DND-41 (cell line): Measurements from ENCODE around the gene CCDC13.

ENCODE experiments used
- ATAC-seq: fragments of 200-7000 bp; cut with Tn5 transposase; 3 replicates; pipeline ENCODE4 v1.9.1; 2021; ENCODE audit warnings: low read depth; ENCODE audit not compliant: insufficient read depth
- DNase-seq: peaks from one replicate; pipeline ENCODE4 v3.0.0-alpha.2; 2020
- H2AFZ ChIP-seq: 2 replicates; pipeline ENCODE4 v1.6.0; 2012; ENCODE audit warnings: low read depth, low read length
- H3K27ac ChIP-seq: 2 replicates; pipeline ENCODE4 v1.5.1; 2012; ENCODE audit warnings: low read length, inconsistent platforms
- H3K27me3 ChIP-seq: fragments of 200-600 bp; sonication (generic); 2 replicates; pipeline ENCODE4 v1.6.0; 2012; ENCODE audit warnings: low read length, mild to moderate bottlenecking, inconsistent platforms; ENCODE audit not compliant: insufficient read depth, poor library complexity
- H3K36me3 ChIP-seq: 2 replicates; pipeline ENCODE4 v1.5.1; 2012; ENCODE audit warnings: low read length, inconsistent platforms; ENCODE audit not compliant: insufficient read depth
- H3K4me1 ChIP-seq: 2 replicates; pipeline ENCODE4 v1.5.1; 2012; ENCODE audit warnings: mild to moderate bottlenecking, low read length; ENCODE audit not compliant: insufficient read depth
- H3K4me2 ChIP-seq: 2 replicates; pipeline ENCODE4 v1.6.0; 2012; ENCODE audit warnings: mild to moderate bottlenecking, moderate library complexity, low read length, inconsistent platforms; ENCODE audit not compliant: insufficient read depth
- H3K4me3 ChIP-seq, 2 experiments: fragments of 200-600 bp in 1 of 2; shearing (Covaris generic) in 1 of 2; 2 replicates each; pipeline ENCODE4 v1.5.1; 2012 to 2016; ENCODE audit warnings: inconsistent platforms in 2 of 2, low read length in 2 of 2, mild to moderate bottlenecking in 2 of 2, low read depth in 1 of 2, moderate library complexity in 1 of 2
- H3K79me2 ChIP-seq: 2 replicates; pipeline ENCODE4 v1.6.0; 2012; ENCODE audit warnings: low read length, inconsistent platforms; ENCODE audit not compliant: insufficient read depth
- H3K9ac ChIP-seq: 2 replicates; pipeline ENCODE4 v1.6.0; 2012; ENCODE audit warnings: low read depth, mild to moderate bottlenecking, inconsistent platforms, low read length, moderate library complexity
- H3K9me3 ChIP-seq: 2 replicates; pipeline ENCODE4 v1.5.1; 2012; ENCODE audit warnings: low read length, moderate library complexity, mild to moderate bottlenecking, inconsistent platforms; ENCODE audit not compliant: insufficient read depth, severe bottlenecking
- H4K20me1 ChIP-seq: 2 replicates; pipeline ENCODE4 v1.6.0; 2012; ENCODE audit warnings: low read length; ENCODE audit not compliant: insufficient read depth
- EZH2 ChIP-seq: IDR thresholded peaks from 3 replicates; pipeline ENCODE4 v1.6.1; 2012; ENCODE audit warnings: borderline replicate concordance, low read depth, mild to moderate bottlenecking, moderate library complexity, low read length, inconsistent platforms; ENCODE audit not compliant: severe bottlenecking
- TF ChIP-seq, protein P1 (sequence below): IDR thresholded peaks from 2 replicates; pipeline ENCODE4 v1.5.1; 2012; ENCODE audit warnings: borderline replicate concordance, low read length, moderate library complexity, mild to moderate bottlenecking; ENCODE audit not compliant: poor library complexity, severe bottlenecking; ENCODE audit errors: extremely low read depth

CCDC13 gene

DNA sequence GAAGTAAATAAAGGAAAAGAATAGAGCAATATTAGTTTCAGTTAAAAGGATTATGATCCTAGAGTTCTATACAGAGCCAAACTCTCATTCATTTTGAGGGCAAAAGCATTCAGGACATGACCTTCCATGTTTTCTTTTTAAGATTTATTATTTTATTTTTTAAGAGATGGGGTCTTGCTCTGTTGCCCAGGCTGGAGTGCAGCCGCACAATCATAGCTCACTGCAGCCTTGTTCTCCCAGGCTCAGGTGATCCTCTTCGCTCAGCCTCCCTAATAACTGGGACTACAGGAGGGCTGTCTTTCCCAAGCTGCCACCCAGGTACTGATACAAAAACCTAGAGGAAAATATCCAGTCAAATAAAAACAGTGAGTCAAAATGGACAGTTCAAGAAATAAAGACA lies 13.6 kb upstream of the CCDC13 start:
- no peak overlapping the region for H3K9ac ChIP-seq
- H3K79me2 ChIP-seq = peaks cover 20% of the 10 kb centered on the region
- peaks cover 51% of the 10 kb centered on the region; the same call in 1 of the 2 replicates for H3K36me3 ChIP-seq
- no peak for DNase-seq
- H3K27ac ChIP-seq = no peak overlapping the region
- H3K4me2 ChIP-seq = no peak overlapping the region
- no peak for TF ChIP-seq EZH2
- TF ChIP-seq, protein P1, sequence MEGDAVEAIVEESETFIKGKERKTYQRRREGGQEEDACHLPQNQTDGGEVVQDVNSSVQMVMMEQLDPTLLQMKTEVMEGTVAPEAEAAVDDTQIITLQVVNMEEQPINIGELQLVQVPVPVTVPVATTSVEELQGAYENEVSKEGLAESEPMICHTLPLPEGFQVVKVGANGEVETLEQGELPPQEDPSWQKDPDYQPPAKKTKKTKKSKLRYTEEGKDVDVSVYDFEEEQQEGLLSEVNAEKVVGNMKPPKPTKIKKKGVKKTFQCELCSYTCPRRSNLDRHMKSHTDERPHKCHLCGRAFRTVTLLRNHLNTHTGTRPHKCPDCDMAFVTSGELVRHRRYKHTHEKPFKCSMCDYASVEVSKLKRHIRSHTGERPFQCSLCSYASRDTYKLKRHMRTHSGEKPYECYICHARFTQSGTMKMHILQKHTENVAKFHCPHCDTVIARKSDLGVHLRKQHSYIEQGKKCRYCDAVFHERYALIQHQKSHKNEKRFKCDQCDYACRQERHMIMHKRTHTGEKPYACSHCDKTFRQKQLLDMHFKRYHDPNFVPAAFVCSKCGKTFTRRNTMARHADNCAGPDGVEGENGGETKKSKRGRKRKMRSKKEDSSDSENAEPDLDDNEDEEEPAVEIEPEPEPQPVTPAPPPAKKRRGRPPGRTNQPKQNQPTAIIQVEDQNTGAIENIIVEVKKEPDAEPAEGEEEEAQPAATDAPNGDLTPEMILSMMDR = no peak
- H3K9me3 ChIP-seq = no peaks in the 10 kb centered on the region
- ATAC-seq = no peak
- H4K20me1 ChIP-seq = no peaks in the 10 kb centered on the region; the same call in 1 of the 2 replicates
- no peak overlapping the region for H3K4me3 ChIP-seq
- H2AFZ ChIP-seq = no peak overlapping the region
- H3K4me1 ChIP-seq = no peaks in the 10 kb centered on the region
- H3K27me3 ChIP-seq = no peaks in the 10 kb centered on the region

DNA sequence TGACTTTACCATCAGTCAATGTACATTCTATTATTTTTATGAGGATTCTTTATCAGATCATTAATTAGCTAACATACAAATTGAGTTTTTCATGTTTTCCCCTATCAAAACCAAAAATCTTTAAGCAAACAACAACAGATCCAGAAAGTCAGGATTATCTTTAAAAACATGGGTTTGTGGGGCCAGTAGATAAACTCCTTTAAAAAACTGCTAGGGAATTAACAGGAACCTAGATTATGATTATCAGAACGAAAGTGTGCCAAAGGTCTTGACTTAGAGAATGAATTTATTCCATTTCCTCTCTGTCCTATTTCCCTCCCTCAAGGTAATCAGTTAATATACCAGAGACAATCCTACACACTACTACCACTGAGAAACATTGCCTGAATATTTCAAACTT lies 13.2 kb upstream of the CCDC13 start:
- TF ChIP-seq, protein P1 = no peak
- TF ChIP-seq EZH2 = no peak
- ATAC-seq (no peak), DNase-seq (no peak)

DNA sequence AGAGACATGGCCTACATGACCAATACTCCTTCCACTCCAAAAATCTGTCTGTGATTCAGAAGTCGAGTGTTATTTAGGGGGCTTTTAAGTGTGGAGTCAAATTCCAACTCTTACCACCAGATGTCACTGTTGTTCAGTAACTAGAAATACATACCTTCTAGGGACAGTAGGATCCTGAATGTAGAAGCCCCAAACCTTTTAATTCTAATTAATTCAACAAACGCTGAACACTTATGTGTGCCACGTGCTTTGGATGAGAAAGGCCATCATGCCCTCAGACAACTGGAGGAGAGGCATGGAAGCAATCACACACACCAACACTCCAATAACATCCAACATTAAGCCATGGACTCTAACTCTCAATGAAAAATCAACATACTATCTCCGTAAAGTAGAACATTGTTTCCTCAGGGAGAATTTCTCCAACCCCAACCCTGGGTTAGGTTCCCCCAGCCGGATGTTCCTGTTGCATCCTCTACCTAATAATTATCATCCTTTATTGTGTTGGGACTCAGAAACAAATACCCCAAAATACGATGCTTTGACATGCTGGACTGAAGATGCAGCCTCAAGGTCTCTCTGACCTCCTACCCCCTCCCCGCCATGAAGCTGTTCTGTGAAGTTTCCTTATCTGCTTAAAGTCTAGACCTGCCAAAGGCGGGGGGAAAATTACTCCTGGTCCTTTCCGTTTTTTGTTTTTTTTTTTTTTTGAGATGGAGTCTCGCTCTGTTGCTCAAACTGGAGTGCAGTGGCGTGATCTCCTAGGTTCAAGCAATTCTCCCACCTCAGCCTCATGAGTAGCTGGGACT lies 8.0 kb upstream of the CCDC13 start:
- H3K4me2 ChIP-seq = no peak overlapping the region
- H3K9me3 ChIP-seq = no peaks in the 10 kb centered on the region
- H3K79me2 ChIP-seq = no peaks in the 10 kb centered on the region
- H3K27me3 ChIP-seq = no peaks in the 10 kb centered on the region
- TF ChIP-seq, protein P1 = peak; percentile 83
- TF ChIP-seq EZH2 = no peak
- no peak overlapping the region for H2AFZ ChIP-seq
- H3K4me3 ChIP-seq = no peak overlapping the region
- H3K9ac ChIP-seq = no peak overlapping the region
- no peak overlapping the region for H3K27ac ChIP-seq
- H4K20me1 ChIP-seq = peaks cover 5% of the 10 kb centered on the region
- DNase-seq (peak; percentile 29), ATAC-seq (peak; percentile 96)
- H3K36me3 ChIP-seq = peaks cover 41% of the 10 kb centered on the region; the same call in 1 of the 2 replicates
- no peaks in the 10 kb centered on the region for H3K4me1 ChIP-seq

More for the DNA sequence above, 13.2 kb upstream of the CCDC13 start:
- Histone ChIP-seq H3K79me2 (peaks cover 16% of the 10 kb centered on the region), H2AFZ (no peak overlapping the region), H3K4me2 (no peak overlapping the region), H3K9ac (no peak overlapping the region), H3K36me3 (peaks cover 46% of the 10 kb centered on the region; the same call in 1 of the 2 replicates), H3K27ac (no peak overlapping the region), H3K27me3 (no peaks in the 10 kb centered on the region), H4K20me1 (no peaks in the 10 kb centered on the region; the same call in 1 of the 2 replicates), H3K4me1 (no peaks in the 10 kb centered on the region), H3K9me3 (no peaks in the 10 kb centered on the region), H3K4me3 (no peak overlapping the region)
